GM23338 (cell line): ENCODE measurements around the gene FRMD4A. TPM values are rescaled to one million over a fixed set of nuclear protein-coding genes. Genes with fewer than 3 reads are reported as not detected.

ENCODE experiments used
- ATAC-seq: fragments of 200-7000 bp; cut with Tn5 transposase; 3 replicates; pipeline ENCODE4 v1.9.1; 2020
- DNase-seq: peaks from one replicate; pipeline ENCODE4 v3.0.0-alpha.2; 2015; ENCODE audit warnings: low spot score
- H2AFZ ChIP-seq: fragments of 200-600 bp; sonication (generic); 2 replicates; pipeline ENCODE4 v1.8.0; 2016; ENCODE audit warnings: antibody characterized with exemption, mild to moderate bottlenecking, moderate library complexity
- H3F3A ChIP-seq: fragments of 200-600 bp; sonication (generic); replicated peaks from 2 replicates; pipeline ENCODE4 v1.8.0; 2017; ENCODE audit warnings: antibody characterized with exemption, mixed run types, low read depth
- H3K27ac ChIP-seq: fragments of 200-600 bp; sonication (generic); 2 replicates; pipeline ENCODE4 v1.6.1; 2016; ENCODE audit warnings: low read depth
- H3K27me3 ChIP-seq: fragments of 200-600 bp; sonication (generic); 2 replicates; pipeline ENCODE4 v1.8.0; 2016; ENCODE audit warnings: mild to moderate bottlenecking, mixed run types, moderate library complexity; ENCODE audit not compliant: insufficient read depth
- H3K36me3 ChIP-seq: fragments of 200-600 bp; sonication (generic); 2 replicates; pipeline ENCODE4 v1.8.0; 2016; ENCODE audit warnings: mild to moderate bottlenecking; ENCODE audit not compliant: insufficient read depth
- H3K4me1 ChIP-seq: fragments of 200-600 bp; sonication (generic); 2 replicates; pipeline ENCODE4 v1.8.0; 2016; ENCODE audit warnings: mild to moderate bottlenecking, moderate library complexity; ENCODE audit not compliant: insufficient read depth
- H3K4me2 ChIP-seq: fragments of 200-600 bp; sonication (generic); 2 replicates; pipeline ENCODE4 v1.7.1; 2017; ENCODE audit warnings: mixed run types
- H3K4me3 ChIP-seq: fragments of 200-600 bp; sonication (generic); 2 replicates; pipeline ENCODE4 v1.6.1; 2016; ENCODE audit warnings: mixed run types
- H3K79me2 ChIP-seq: fragments of 200-600 bp; sonication (generic); replicated peaks from 2 replicates; pipeline ENCODE4 v1.8.0; 2017; ENCODE audit warnings: mild to moderate bottlenecking; ENCODE audit not compliant: insufficient read depth
- H3K9me2 ChIP-seq: fragments of 200-600 bp; sonication (generic); 2 replicates; pipeline ENCODE4 v1.8.0; 2017; ENCODE audit not compliant: insufficient read depth
- H4K20me1 ChIP-seq: fragments of 200-600 bp; sonication (generic); replicated peaks from 2 replicates; pipeline ENCODE4 v1.8.0; 2017; ENCODE audit warnings: mild to moderate bottlenecking; ENCODE audit not compliant: insufficient read depth
- H3K27ac Mint-ChIP-seq: 2 replicates; pipeline ENCODE4 v1.8.0; 2020; ENCODE audit warnings: inconsistent platforms, mild to moderate bottlenecking, moderate library complexity, mixed read lengths
- H3K27me3 Mint-ChIP-seq: 3 replicates; pipeline ENCODE4 v1.8.0; 2022; ENCODE audit warnings: low read depth, mild to moderate bottlenecking, moderate library complexity, mixed read lengths, inconsistent platforms; ENCODE audit not compliant: insufficient read depth, poor library complexity
- H3K36me3 Mint-ChIP-seq: 3 replicates; pipeline ENCODE4 v1.8.0; 2021; ENCODE audit warnings: low read depth, mild to moderate bottlenecking, inconsistent platforms, moderate library complexity, mixed read lengths
- H3K4me1 Mint-ChIP-seq: 3 replicates; pipeline ENCODE4 v1.8.0; 2020; ENCODE audit warnings: mild to moderate bottlenecking, inconsistent platforms, mixed read lengths
- H3K4me3 Mint-ChIP-seq: 3 replicates; pipeline ENCODE4 v1.8.0; 2021; ENCODE audit warnings: moderate library complexity, mild to moderate bottlenecking, inconsistent platforms, mixed read lengths
- H3K9me3 Mint-ChIP-seq: 3 replicates; pipeline ENCODE4 v1.8.0; 2020; ENCODE audit warnings: moderate library complexity, mild to moderate bottlenecking, inconsistent platforms, mixed read lengths
- CREB1 ChIP-seq: fragments of 250-450 bp; sonication (Bioruptor Pico); IDR thresholded peaks from 2 replicates; pipeline ENCODE4 v1.5.0; 2020; ENCODE audit warnings: low read depth, mild to moderate bottlenecking, moderate library complexity
- CTCF ChIP-seq, 2 experiments: fragments of 200-600 bp in 1 of 2; sonication (generic) in 1 of 2; conservative IDR thresholded peaks; 2 replicates each; pipeline versions ENCODE4 v1.5.1 to v1.6.1; 2016 to 2017; ENCODE audit warnings: antibody characterized with exemption in 2 of 2, low read depth in 2 of 2, mild to moderate bottlenecking in 2 of 2, moderate library complexity in 1 of 2
- ETS1 ChIP-seq: IDR thresholded peaks from 2 replicates; pipeline ENCODE4 v1.6.1; 2016; ENCODE audit warnings: antibody characterized with exemption
- EZH2 ChIP-seq: fragments of 200-600 bp; sonication (generic); IDR thresholded peaks from one replicate; pipeline ENCODE4 v1.8.0; 2017; ENCODE audit warnings: antibody characterized with exemption, mild to moderate bottlenecking, low read depth; ENCODE audit not compliant: unreplicated experiment
- EZH2phosphoT487 ChIP-seq: fragments of 200-600 bp; sonication (generic); IDR thresholded peaks from one replicate; pipeline ENCODE4 v1.8.1; 2018; ENCODE audit warnings: antibody characterized with exemption; ENCODE audit not compliant: unreplicated experiment
- JUNB ChIP-seq: IDR thresholded peaks from one replicate; pipeline ENCODE4 v1.6.1; 2016; ENCODE audit warnings: antibody characterized with exemption; ENCODE audit not compliant: unreplicated experiment
- NANOG ChIP-seq: IDR thresholded peaks from 2 replicates; pipeline ENCODE4 v1.6.1; 2016; ENCODE audit warnings: antibody characterized with exemption, borderline replicate concordance
- POLR2AphosphoS5 ChIP-seq: IDR thresholded peaks from 2 replicates; pipeline ENCODE4 v1.6.1; 2016; ENCODE audit warnings: antibody characterized with exemption, low read depth
- STAT1 ChIP-seq: IDR thresholded peaks from one replicate; pipeline ENCODE4 v1.6.1; 2016; ENCODE audit warnings: antibody characterized with exemption; ENCODE audit not compliant: unreplicated experiment
- ZNF114 ChIP-seq: fragments of 250-450 bp; sonication (Bioruptor Pico); IDR thresholded peaks from 2 replicates; pipeline ENCODE4 v1.5.0; 2020; ENCODE audit warnings: mild to moderate bottlenecking, moderate library complexity
- ZNF331 ChIP-seq: fragments of 250-450 bp; sonication (Bioruptor Pico); IDR thresholded peaks from 2 replicates; pipeline ENCODE4 v1.5.0; 2020; ENCODE audit warnings: low read depth, mild to moderate bottlenecking, moderate library complexity
- polyA plus RNA-seq: library from polyadenylated mRNA; unstranded; fragments of >200 nt; fragmentation: Nextera tagmentation; extraction: Ambion mirVana; gene quantifications from 2 replicates; pipeline ENCODE4 v1.2.1, GENCODE V29; 2016
- total RNA-seq: library from RNA; depleted of rRNA; stranded (reverse); fragments of >200 nt; shearing (Covaris generic); gene quantifications from 2 replicates; pipeline ENCODE4 v1.2.3, GENCODE V29; 2014
- TF ChIP-seq, protein P1 (sequence below): IDR thresholded peaks from one replicate; pipeline ENCODE4 v1.6.1; 2018; ENCODE audit warnings: antibody characterized with exemption; ENCODE audit not compliant: unreplicated experiment
- TF ChIP-seq, protein P2 (sequence below): fragments of 250-450 bp; sonication (Bioruptor Pico); IDR thresholded peaks from 2 replicates; pipeline ENCODE4 v1.5.0; 2020; ENCODE audit warnings: mild to moderate bottlenecking, moderate library complexity

The FRMD4A gene
- total and polyA plus RNA-seq, 2 experiments from 2014 or later = 14.0 to 20.1 TPM

DNA sequence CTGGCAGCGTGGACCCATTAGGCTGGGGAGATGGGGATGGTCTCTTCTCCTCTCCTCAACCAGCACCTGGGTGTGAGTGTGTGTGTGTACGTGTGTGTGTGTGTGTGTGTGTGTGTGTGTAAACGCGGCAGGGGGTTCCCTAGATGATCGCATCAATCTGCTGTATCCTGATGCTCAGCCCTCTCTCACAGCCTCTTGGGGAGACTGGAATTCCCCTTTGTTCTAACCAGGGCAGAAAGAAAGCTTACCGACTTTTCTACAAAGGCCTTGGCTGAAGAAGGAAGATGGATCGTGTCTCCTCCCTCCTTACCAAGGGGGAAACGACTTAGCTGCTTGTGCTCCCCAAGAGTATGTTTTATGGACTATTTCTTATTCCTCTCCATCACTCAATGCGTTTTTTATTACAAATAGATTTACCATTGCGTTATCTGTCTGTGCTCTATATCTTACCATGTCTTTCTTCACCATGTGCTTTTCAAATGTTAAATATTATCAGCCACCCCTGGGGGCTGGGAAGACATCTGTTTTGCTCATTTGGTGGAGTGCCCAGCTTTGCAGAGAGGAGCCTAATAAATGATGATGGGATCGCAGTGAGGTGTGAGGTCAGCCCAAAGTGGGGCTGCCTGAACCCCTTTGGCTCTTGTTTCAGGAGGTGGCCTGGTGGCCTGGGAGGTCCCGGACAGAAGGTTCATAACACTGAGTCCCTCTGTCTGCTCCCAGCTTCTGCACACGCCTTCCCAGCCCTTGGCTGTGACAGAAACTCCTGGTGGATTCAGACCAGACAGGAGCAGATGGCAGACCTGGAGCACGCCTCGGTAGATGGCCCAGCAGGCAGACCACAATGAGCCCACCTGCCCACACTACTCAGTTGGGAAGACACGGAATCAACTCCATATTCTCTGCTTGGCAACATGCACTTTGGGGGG lies 481.9 kb downstream of the FRMD4A start:
- Histone ChIP-seq H3K9me2 (no peaks in the 10 kb centered on the region), H4K20me1 (no peaks in the 10 kb centered on the region), H3K36me3 (no peaks in the 10 kb centered on the region), H3K27me3 (no peaks in the 10 kb centered on the region), H3K4me3 (no peak overlapping the region), H3F3A (no peaks in the 10 kb centered on the region), H3K27ac (no peak overlapping the region), H2AFZ (no peak overlapping the region), H3K79me2 (0 out of 2 replicates have a peak, but pooled peaks cover 5% of the 10 kb centered on the region), H3K4me2 (no peak overlapping the region), H3K4me1 (peaks cover 13% of the 10 kb centered on the region)
- peaks cover 15% of the 10 kb centered on the region for H3K27me3 Mint-ChIP-seq
- ATAC-seq (peak; percentile 39), DNase-seq (no peak)
- peaks cover 29% of the 10 kb centered on the region for H3K4me1 Mint-ChIP-seq
- no peaks in the 10 kb centered on the region for H3K9me3 Mint-ChIP-seq
- H3K27ac Mint-ChIP-seq = no peak overlapping the region
- no peaks in the 10 kb centered on the region; the same call in 2 of the 3 replicates for H3K36me3 Mint-ChIP-seq
- no peak overlapping the region for H3K4me3 Mint-ChIP-seq
- TF ChIP-seq NANOG = no peak
- TF ChIP-seq, protein P1, sequence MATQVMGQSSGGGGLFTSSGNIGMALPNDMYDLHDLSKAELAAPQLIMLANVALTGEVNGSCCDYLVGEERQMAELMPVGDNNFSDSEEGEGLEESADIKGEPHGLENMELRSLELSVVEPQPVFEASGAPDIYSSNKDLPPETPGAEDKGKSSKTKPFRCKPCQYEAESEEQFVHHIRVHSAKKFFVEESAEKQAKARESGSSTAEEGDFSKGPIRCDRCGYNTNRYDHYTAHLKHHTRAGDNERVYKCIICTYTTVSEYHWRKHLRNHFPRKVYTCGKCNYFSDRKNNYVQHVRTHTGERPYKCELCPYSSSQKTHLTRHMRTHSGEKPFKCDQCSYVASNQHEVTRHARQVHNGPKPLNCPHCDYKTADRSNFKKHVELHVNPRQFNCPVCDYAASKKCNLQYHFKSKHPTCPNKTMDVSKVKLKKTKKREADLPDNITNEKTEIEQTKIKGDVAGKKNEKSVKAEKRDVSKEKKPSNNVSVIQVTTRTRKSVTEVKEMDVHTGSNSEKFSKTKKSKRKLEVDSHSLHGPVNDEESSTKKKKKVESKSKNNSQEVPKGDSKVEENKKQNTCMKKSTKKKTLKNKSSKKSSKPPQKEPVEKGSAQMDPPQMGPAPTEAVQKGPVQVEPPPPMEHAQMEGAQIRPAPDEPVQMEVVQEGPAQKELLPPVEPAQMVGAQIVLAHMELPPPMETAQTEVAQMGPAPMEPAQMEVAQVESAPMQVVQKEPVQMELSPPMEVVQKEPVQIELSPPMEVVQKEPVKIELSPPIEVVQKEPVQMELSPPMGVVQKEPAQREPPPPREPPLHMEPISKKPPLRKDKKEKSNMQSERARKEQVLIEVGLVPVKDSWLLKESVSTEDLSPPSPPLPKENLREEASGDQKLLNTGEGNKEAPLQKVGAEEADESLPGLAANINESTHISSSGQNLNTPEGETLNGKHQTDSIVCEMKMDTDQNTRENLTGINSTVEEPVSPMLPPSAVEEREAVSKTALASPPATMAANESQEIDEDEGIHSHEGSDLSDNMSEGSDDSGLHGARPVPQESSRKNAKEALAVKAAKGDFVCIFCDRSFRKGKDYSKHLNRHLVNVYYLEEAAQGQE = no peak
- TF ChIP-seq CREB1 (CRISPR knock-in tag) = no peak
- no peak for TF ChIP-seq POLR2AphosphoS5
- no peak for TF ChIP-seq ZNF114 (CRISPR knock-in tag)
- no peak for TF ChIP-seq ETS1
- no peak for TF ChIP-seq EZH2
- TF ChIP-seq CTCF (conservative IDR thresholded peaks at IDR 0.05; ENCODE audit: low read depth in 2 of 2) = no peak
- TF ChIP-seq EZH2phosphoT487 = no peak
- no peak for TF ChIP-seq STAT1
- TF ChIP-seq, protein P2, sequence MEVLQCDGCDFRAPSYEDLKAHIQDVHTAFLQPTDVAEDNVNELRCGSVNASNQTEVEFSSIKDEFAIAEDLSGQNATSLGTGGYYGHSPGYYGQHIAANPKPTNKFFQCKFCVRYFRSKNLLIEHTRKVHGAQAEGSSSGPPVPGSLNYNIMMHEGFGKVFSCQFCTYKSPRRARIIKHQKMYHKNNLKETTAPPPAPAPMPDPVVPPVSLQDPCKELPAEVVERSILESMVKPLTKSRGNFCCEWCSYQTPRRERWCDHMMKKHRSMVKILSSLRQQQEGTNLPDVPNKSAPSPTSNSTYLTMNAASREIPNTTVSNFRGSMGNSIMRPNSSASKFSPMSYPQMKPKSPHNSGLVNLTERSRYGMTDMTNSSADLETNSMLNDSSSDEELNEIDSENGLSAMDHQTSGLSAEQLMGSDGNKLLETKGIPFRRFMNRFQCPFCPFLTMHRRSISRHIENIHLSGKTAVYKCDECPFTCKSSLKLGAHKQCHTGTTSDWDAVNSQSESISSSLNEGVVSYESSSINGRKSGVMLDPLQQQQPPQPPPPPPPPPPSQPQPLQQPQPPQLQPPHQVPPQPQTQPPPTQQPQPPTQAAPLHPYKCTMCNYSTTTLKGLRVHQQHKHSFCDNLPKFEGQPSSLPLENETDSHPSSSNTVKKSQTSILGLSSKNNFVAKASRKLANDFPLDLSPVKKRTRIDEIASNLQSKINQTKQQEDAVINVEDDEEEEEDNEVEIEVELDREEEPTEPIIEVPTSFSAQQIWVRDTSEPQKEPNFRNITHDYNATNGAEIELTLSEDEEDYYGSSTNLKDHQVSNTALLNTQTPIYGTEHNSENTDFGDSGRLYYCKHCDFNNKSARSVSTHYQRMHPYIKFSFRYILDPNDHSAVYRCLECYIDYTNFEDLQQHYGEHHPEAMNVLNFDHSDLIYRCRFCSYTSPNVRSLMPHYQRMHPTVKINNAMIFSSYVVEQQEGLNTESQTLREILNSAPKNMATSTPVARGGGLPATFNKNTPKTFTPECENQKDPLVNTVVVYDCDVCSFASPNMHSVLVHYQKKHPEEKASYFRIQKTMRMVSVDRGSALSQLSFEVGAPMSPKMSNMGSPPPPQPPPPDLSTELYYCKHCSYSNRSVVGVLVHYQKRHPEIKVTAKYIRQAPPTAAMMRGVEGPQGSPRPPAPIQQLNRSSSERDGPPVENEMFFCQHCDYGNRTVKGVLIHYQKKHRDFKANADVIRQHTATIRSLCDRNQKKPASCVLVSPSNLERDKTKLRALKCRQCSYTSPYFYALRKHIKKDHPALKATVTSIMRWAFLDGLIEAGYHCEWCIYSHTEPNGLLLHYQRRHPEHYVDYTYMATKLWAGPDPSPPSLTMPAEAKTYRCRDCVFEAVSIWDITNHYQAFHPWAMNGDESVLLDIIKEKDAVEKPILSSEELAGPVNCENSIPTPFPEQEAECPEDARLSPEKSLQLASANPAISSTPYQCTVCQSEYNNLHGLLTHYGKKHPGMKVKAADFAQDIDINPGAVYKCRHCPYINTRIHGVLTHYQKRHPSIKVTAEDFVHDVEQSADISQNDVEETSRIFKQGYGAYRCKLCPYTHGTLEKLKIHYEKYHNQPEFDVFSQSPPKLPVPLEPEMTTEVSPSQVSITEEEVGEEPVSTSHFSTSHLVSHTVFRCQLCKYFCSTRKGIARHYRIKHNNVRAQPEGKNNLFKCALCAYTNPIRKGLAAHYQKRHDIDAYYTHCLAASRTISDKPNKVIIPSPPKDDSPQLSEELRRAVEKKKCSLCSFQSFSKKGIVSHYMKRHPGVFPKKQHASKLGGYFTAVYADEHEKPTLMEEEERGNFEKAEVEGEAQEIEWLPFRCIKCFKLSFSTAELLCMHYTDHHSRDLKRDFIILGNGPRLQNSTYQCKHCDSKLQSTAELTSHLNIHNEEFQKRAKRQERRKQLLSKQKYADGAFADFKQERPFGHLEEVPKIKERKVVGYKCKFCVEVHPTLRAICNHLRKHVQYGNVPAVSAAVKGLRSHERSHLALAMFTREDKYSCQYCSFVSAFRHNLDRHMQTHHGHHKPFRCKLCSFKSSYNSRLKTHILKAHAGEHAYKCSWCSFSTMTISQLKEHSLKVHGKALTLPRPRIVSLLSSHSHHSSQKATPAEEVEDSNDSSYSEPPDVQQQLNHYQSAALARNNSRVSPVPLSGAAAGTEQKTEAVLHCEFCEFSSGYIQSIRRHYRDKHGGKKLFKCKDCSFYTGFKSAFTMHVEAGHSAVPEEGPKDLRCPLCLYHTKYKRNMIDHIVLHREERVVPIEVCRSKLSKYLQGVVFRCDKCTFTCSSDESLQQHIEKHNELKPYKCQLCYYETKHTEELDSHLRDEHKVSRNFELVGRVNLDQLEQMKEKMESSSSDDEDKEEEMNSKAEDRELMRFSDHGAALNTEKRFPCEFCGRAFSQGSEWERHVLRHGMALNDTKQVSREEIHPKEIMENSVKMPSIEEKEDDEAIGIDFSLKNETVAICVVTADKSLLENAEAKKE = no peak
- TF ChIP-seq JUNB = no peak
- TF ChIP-seq ZNF331 (CRISPR knock-in tag) = no peak
